IMR-90 (cell line): Measurements from ENCODE around the gene LRRC2. TPM values are rescaled to one million over a fixed set of nuclear protein-coding genes. Genes with fewer than 3 reads are reported as not detected.

Source experiments
- ATAC-seq: fragments of 200-7000 bp; cut with Tn5 transposase; 2 replicates; pipeline ENCODE4 v1.9.1; 2020; ENCODE audit warnings: low read depth, mild to moderate bottlenecking, moderate library complexity
- BruUV-seq: library from RNA; stranded (reverse); fragments of 400-500 nt; replicated peaks from 2 replicates; lab custom pipeline; 2021; lab: Mats Ljungman, UMichigan
- CTCF ChIA-PET: fragments of 300-600 bp; formaldehyde crosslinking; extraction: SDS; loops from one replicate; lab custom pipeline; 2021; ENCODE audit warnings: antibody characterized with exemption; lab: Yijun Ruan, JAX
- POLR2A ChIA-PET: fragments of 300-600 bp; sonication (Branson Sonifier 250); formaldehyde crosslinking; loops from one replicate; lab custom pipeline; 2022; ENCODE audit warnings: antibody characterized with exemption; ENCODE audit not compliant: unreplicated experiment; lab: Charles Lee
- DNase-seq: peaks from one replicate; pipeline ENCODE4 v3.0.0; 2013
- H2AFZ ChIP-seq: replicated peaks from 2 replicates; pipeline ENCODE3; 2013; ENCODE audit warnings: low read length, mild to moderate bottlenecking; ENCODE audit not compliant: poor library complexity
- H2AK5ac ChIP-seq: 2 replicates; pipeline ENCODE4 v1.6.1; 2013; ENCODE audit warnings: low read depth, low read length, inconsistent platforms
- H2AK9ac ChIP-seq: replicated peaks from 2 replicates; pipeline ENCODE3; 2013; ENCODE audit warnings: mild to moderate bottlenecking, low read depth, low read length, moderate library complexity; ENCODE audit not compliant: poor library complexity
- H2BK120ac ChIP-seq: 2 replicates; pipeline ENCODE4 v1.6.1; 2013; ENCODE audit warnings: low read depth, low read length, inconsistent platforms
- H2BK15ac ChIP-seq: 3 replicates; pipeline ENCODE4 v1.6.1; 2013; ENCODE audit warnings: low read depth, low read length, inconsistent platforms
- H2BK20ac ChIP-seq: 2 replicates; pipeline ENCODE4 v1.6.1; 2013; ENCODE audit warnings: low read depth, mild to moderate bottlenecking, inconsistent platforms, low read length, moderate library complexity
- H2BK5ac ChIP-seq: 2 replicates; pipeline ENCODE4 v1.6.1; 2013; ENCODE audit warnings: mild to moderate bottlenecking, low read depth, low read length, inconsistent platforms; ENCODE audit not compliant: poor library complexity, severe bottlenecking
- H3K14ac ChIP-seq: replicated peaks from 2 replicates; pipeline ENCODE4 v1.6.1; 2013; ENCODE audit warnings: low read depth, low read length, inconsistent platforms
- H3K18ac ChIP-seq: 2 replicates; pipeline ENCODE4 v1.6.1; 2013; ENCODE audit warnings: low read depth, low read length, control low read depth
- H3K23ac ChIP-seq: 2 replicates; pipeline ENCODE4 v1.6.1; 2013; ENCODE audit warnings: low read depth, low read length, inconsistent platforms
- H3K27ac ChIP-seq: 2 replicates; pipeline ENCODE4 v1.5.1; 2013; ENCODE audit warnings: mild to moderate bottlenecking, control low read depth, low read length; ENCODE audit not compliant: insufficient read depth
- H3K27me3 ChIP-seq: 2 replicates; pipeline ENCODE4 v1.6.1; 2013; ENCODE audit warnings: low read length; ENCODE audit not compliant: control insufficient read depth, insufficient read depth
- H3K36me3 ChIP-seq: 2 replicates; pipeline ENCODE4 v1.6.1; 2013; ENCODE audit warnings: low read length, mixed read lengths; ENCODE audit not compliant: control insufficient read depth, insufficient read depth
- H3K4ac ChIP-seq: 2 replicates; pipeline ENCODE4 v1.6.1; 2013; ENCODE audit warnings: low read depth, low read length, inconsistent platforms
- H3K4me1 ChIP-seq: 2 replicates; pipeline ENCODE4 v1.6.1; 2013; ENCODE audit warnings: low read length, mixed read lengths; ENCODE audit not compliant: control insufficient read depth, insufficient read depth
- H3K4me2 ChIP-seq: 2 replicates; pipeline ENCODE4 v1.6.1; 2013; ENCODE audit warnings: low read depth, mild to moderate bottlenecking, control low read depth, low read length, moderate library complexity
- H3K4me3 ChIP-seq: 2 replicates; pipeline ENCODE4 v1.5.1; 2013; ENCODE audit warnings: low read depth, mild to moderate bottlenecking, control low read depth, low read length, moderate library complexity; ENCODE audit not compliant: insufficient read depth
- H3K56ac ChIP-seq: 2 replicates; pipeline ENCODE4 v1.6.1; 2013; ENCODE audit warnings: low read length, inconsistent platforms; ENCODE audit not compliant: insufficient read depth; ENCODE audit errors: extremely low read depth
- H3K79me1 ChIP-seq, 2 experiments: 2 replicates each; pipeline ENCODE4 v1.6.1; 2013; ENCODE audit warnings: low read length in 2 of 2, inconsistent platforms in 1 of 2, low read depth in 1 of 2
- H3K9ac ChIP-seq: 2 replicates; pipeline ENCODE4 v1.6.1; 2013; ENCODE audit warnings: low read depth, low read length, control low read depth
- H3K9me1 ChIP-seq: 2 replicates; pipeline ENCODE4 v1.6.1; 2013; ENCODE audit warnings: low read length, inconsistent platforms; ENCODE audit not compliant: insufficient read depth
- H3K9me3 ChIP-seq: 2 replicates; pipeline ENCODE4 v1.6.1; 2013; ENCODE audit warnings: low read length; ENCODE audit not compliant: control insufficient read depth, insufficient read depth
- H4K20me1 ChIP-seq: 2 replicates; pipeline ENCODE4 v1.6.1; 2013; ENCODE audit warnings: low read length, inconsistent platforms; ENCODE audit not compliant: insufficient read depth
- H4K5ac ChIP-seq: 2 replicates; pipeline ENCODE4 v1.6.1; 2013; ENCODE audit warnings: mild to moderate bottlenecking, low read depth, low read length, control low read depth
- H4K8ac ChIP-seq, 2 experiments: 2 replicates each; pipeline ENCODE4 v1.6.1; 2013; ENCODE audit warnings: low read depth in 2 of 2, low read length in 2 of 2, control low read depth in 1 of 2, inconsistent platforms in 1 of 2
- H4K91ac ChIP-seq: 2 replicates; pipeline ENCODE4 v1.6.1; 2013; ENCODE audit warnings: low read depth, low read length, inconsistent platforms; ENCODE audit not compliant: insufficient read depth
- BHLHE40 ChIP-seq: fragments of 150-350 bp; IDR thresholded peaks from 2 replicates; pipeline ENCODE4 v1.6.1; 2016; ENCODE audit warnings: mild to moderate bottlenecking, low read depth, low read length
- CEBPB ChIP-seq: IDR thresholded peaks from 2 replicates; pipeline ENCODE4 v1.6.1; 2012; ENCODE audit warnings: low read depth, low read length, improper control_type of control experiment
- CHD1 ChIP-seq: IDR thresholded peaks from 2 replicates; pipeline ENCODE4 v1.6.1; 2012; ENCODE audit warnings: low read depth, low read length, improper control_type of control experiment
- CTCF ChIP-seq: conservative IDR thresholded peaks from 2 replicates; pipeline ENCODE4 v1.5.1; 2012; ENCODE audit warnings: mild to moderate bottlenecking, low read depth, low read length, improper control_type of control experiment
- ELK1 ChIP-seq: fragments of 150-350 bp; IDR thresholded peaks from 2 replicates; pipeline ENCODE4 v1.6.1; 2016; ENCODE audit warnings: low read depth, mild to moderate bottlenecking, low read length, moderate library complexity, borderline replicate concordance
- FOS ChIP-seq: fragments of 150-350 bp; IDR thresholded peaks from 2 replicates; pipeline ENCODE4 v1.6.1; 2016; ENCODE audit warnings: low read depth, low read length
- MAFK ChIP-seq: IDR thresholded peaks from 2 replicates; pipeline ENCODE4 v1.6.1; 2012; ENCODE audit warnings: low read depth, low read length, improper control_type of control experiment
- MAZ ChIP-seq: IDR thresholded peaks from 2 replicates; pipeline ENCODE4 v1.6.1; 2012; ENCODE audit warnings: low read depth, mild to moderate bottlenecking, low read length, improper control_type of control experiment, moderate library complexity, borderline replicate concordance
- MXI1 ChIP-seq: IDR thresholded peaks from 2 replicates; pipeline ENCODE4 v1.6.1; 2012; ENCODE audit warnings: low read depth, mild to moderate bottlenecking, low read length, moderate library complexity, borderline replicate concordance
- RCOR1 ChIP-seq: IDR thresholded peaks from 2 replicates; pipeline ENCODE4 v1.6.1; 2012; ENCODE audit warnings: mild to moderate bottlenecking, low read length, improper control_type of control experiment; ENCODE audit not compliant: insufficient replicate concordance
- RFX5 ChIP-seq: IDR thresholded peaks from 2 replicates; pipeline ENCODE4 v1.8.0; 2012; ENCODE audit warnings: low read depth, mild to moderate bottlenecking, low read length, moderate library complexity
- WGBS, 2 experiments: methylation state at CpG; one replicate each; pipeline versions ENCODE4 v1.1.5 to v1.1.7; 2013; ENCODE audit warnings: missing lambda C conversion rate in 2 of 2; ENCODE audit not compliant: insufficient read length in 1 of 2; ENCODE audit errors: extremely low coverage in 2 of 2; 5-methylcytosine and 5-hydroxymethylcytosine counted together
- dilution Hi-C: fragments of 300-500 bp; cut with HindIII; formaldehyde crosslinking; loops from one replicate; pipeline ENCODE4 v1.14.3; 2018; ENCODE audit warnings: low sequenced_read_pairs; ENCODE audit not compliant: unreplicated experiment
- in situ Hi-C: fragments of 300-500 bp; cut with MboI; formaldehyde crosslinking; loops from 3 replicates; pipeline ENCODE4 v1.14.3; 2019; ENCODE audit warnings: low sequenced_read_pairs, inconsistent platforms, mixed read lengths
- intact Hi-C: fragments of 100-400 bp; cut with micrococcal nuclease; formaldehyde crosslinking; loops from 2 replicates; pipeline ENCODE4 v1.10.0; 2022
- polyA plus RNA-seq, 3 experiments: library from polyadenylated mRNA; depleted of rRNA; stranded (reverse); fragments of >200 nt; gene quantifications; 2 replicates each; pipeline ENCODE4 v1.2.3, GENCODE V29; 2012; ENCODE audit warnings: low replicate concordance in 1 of 3
- total RNA-seq: library from RNA; depleted of rRNA; stranded (reverse); fragments of >200 nt; gene quantifications from 2 replicates; pipeline ENCODE4 v1.2.3, GENCODE V29; 2012

The LRRC2 gene
- total and polyA plus RNA-seq, 2 of the 4 experiments (the other 2 are of a cell fraction), result 2.9 to 4.1 TPM

DNA sequence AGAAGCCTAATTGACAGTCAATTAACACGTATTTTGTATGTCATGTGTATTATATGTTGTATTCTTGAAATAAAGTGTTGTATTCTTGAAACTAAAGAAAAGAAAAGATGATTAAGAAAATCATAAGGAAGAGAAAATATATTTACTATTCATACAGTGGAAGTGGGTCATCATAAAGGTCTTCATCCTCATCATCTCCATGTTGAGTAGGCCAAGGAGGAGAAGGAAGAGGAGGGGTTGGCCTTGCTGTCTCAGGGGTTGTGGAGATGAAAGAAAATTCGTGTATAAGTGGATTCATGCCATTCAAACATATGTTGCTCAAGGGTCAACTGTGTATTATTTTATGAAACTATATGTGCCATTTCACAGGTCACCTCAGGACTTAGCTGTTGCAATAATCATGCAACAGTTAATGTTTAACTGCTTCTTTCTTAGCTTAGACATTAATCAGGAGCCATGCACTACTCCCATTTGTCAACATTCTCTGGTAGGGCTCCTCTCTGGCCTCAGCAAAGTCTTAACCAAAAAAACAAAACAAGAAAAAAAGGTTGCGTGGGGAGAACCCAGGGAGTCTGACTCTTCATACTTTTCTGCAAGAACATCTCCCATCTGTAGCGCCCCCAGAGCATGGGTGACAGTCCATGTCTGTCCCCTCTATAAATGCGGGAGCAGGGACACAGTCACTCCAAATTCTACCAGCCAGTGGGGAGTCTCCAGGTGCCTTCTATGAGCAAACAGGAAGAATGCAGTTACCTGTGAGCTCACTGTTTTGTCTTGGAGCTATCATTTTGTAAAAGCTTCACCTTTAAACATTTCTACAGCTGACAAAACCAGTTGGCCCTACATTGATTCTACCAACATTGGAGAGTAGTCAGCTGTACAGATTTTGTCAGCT, 19.9 kb upstream of the LRRC2 start (continued):
- no peak for TF ChIP-seq BHLHE40

DNA sequence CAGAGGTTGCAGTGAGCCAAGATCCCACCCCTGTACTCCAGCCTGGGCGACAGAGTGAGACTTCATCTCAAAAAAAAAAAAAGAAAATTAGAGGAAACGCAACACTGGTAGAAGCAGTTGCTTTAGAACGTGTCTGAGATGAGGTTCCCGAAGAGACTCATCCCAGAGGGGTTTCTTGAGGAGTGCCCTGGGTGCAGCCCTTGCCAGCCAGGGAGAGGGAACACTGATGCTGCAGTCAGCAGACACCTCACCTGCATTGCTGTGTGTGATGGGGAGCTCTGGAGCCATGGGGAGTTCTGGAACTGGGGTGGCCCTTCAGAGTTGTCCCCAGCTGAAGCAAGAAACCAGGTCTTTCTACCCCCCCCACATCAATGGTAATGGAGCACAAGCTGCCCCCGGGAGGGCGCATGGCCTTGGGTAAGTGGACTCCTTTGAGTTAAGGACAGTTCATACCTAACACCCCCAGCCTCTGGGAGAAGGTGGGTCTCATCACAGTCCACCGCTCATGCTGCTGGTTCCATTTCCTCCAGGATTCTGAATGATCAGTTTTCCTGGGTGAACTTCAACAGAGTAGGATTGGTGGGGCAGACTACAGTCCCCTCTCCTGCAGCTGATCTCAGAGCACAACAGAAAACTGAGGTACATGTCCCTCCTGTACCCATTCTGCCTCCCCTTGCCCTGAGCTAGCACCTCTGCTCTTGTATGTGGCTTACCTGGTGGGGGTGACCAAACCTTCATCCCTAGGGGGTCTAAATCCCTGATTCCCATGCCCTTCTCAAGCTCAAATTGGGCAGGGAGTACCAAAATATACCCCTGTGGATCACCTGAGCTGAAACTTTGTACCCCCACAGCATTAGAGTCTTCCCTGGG, 18.7 kb upstream of the LRRC2 start:
- no TSS peak for BruUV-seq
- dilution Hi-C loops, result no loop called here
- Histone ChIP-seq H4K91ac (no peak overlapping the region), H3K9me1 (no peaks in the 10 kb centered on the region), H3K27ac (no peak overlapping the region), H3K4me2 (no peak overlapping the region), H3K56ac (no peak overlapping the region), H3K9ac (no peak overlapping the region), H3K27me3 (peaks cover 26% of the 10 kb centered on the region), H3K79me1 (no peaks in the 10 kb centered on the region), H3K4ac (no peak overlapping the region), H2AK5ac (no peak overlapping the region), H4K5ac (no peak overlapping the region), H4K8ac (no peak overlapping the region), H3K23ac (no peak overlapping the region), H2AK9ac (no peak overlapping the region), H3K4me3 (no peak overlapping the region), H3K14ac (no peak overlapping the region), H2AFZ (no peak overlapping the region), H4K20me1 (no peaks in the 10 kb centered on the region), H2BK120ac (no peak overlapping the region), H3K4me1 (no peaks in the 10 kb centered on the region), H2BK5ac (no peak overlapping the region), H3K36me3 (no peaks in the 10 kb centered on the region), H2BK20ac (no peak overlapping the region), H3K18ac (no peak overlapping the region), H2BK15ac (no peak overlapping the region), H3K9me3 (no peaks in the 10 kb centered on the region)
- ChIA-PET POLR2A (no interaction called here), CTCF (interaction anchor here (0.7 kb wide), 1 partner anchor 9 kb away, joined by 4 read pairs; no protein-coding TSS in a partner anchor)
- intact Hi-C loops, result no loop called here
- ATAC-seq (no peak), DNase-seq (no peak)
- TF ChIP-seq MXI1 (no peak), FOS (no peak), MAZ (no peak), RFX5 (no peak), CHD1 (no peak), CTCF (no peak), RCOR1 (no peak), CEBPB (no peak), ELK1 (no peak), MAFK (no peak)
- in situ Hi-C loops, result no loop called here
- WGBS, 2 experiments, result no CpG with 5 or more reads among the region's 7 CpGs
